ENCODE results near the gene RERE. TPM values are rescaled to one million over a fixed set of nuclear protein-coding genes. Genes with fewer than 3 reads are reported as not detected.

RERE gene
- total RNA-seq, 1 experiment from 2014 or later: 73.4 TPM

- Histone ChIP-seq H3K27ac (no peak overlapping the region), H3F3A (ENCODE audit: insufficient read depth, low read depth) (no peaks in the 10 kb centered on the region), H3K9me3 (ENCODE audit: insufficient read depth, low read depth) (no peaks in the 10 kb centered on the region), H3K4me3 (no peak overlapping the region), H3K4me2 (no peak overlapping the region), H3K36me3 (ENCODE audit: low read depth) (no peaks in the 10 kb centered on the region), H3K27me3 (ENCODE audit: insufficient read depth, low read depth) (no peaks in the 10 kb centered on the region), H3K79me2 (ENCODE audit: low read depth) (no peaks in the 10 kb centered on the region), H2AFZ (no peak overlapping the region), H3K9me2 (ENCODE audit: insufficient read depth) (no peaks in the 10 kb centered on the region), H3K4me1 (replicated peaks; ENCODE audit: insufficient read depth) (no peaks in the 10 kb centered on the region), H4K20me1 (ENCODE audit: insufficient read depth) (no peaks in the 10 kb centered on the region)
- TF ChIP-seq EZH2 (IDR thresholded peaks at IDR 0.05; ENCODE audit: low read depth) (no peak), CTCF (conservative IDR thresholded peaks at IDR 0.05) (no peak)
- no TSS peak for BruUV-seq (replicated peaks)
- no peak for DNase-seq
- intact Hi-C loops (cut with micrococcal nuclease; ENCODE audit: unreplicated experiment): no loop called here
- ChIA-PET CTCF (no interaction called here), POLR2A (ENCODE audit: unreplicated experiment) (no interaction called here)
Measured at GRCh38 chr1:8329858-8330257, 487.6 kb downstream of the RERE start.

GRCh38 chr1:8329439-8329838 lies 488.0 kb downstream of the RERE start:
- Histone ChIP-seq H3K27me3 (ENCODE audit: insufficient read depth, low read depth) (no peaks in the 10 kb centered on the region), H3K9me2 (ENCODE audit: insufficient read depth) (no peaks in the 10 kb centered on the region), H3K4me3 (no peak overlapping the region), H4K20me1 (ENCODE audit: insufficient read depth) (no peaks in the 10 kb centered on the region), H3K9me3 (ENCODE audit: insufficient read depth, low read depth) (no peaks in the 10 kb centered on the region), H3K27ac (no peak overlapping the region), H3K36me3 (ENCODE audit: low read depth) (no peaks in the 10 kb centered on the region), H3F3A (ENCODE audit: insufficient read depth, low read depth) (no peaks in the 10 kb centered on the region), H3K79me2 (ENCODE audit: low read depth) (no peaks in the 10 kb centered on the region), H3K4me2 (no peak overlapping the region), H3K4me1 (replicated peaks; ENCODE audit: insufficient read depth) (no peaks in the 10 kb centered on the region), H2AFZ (no peak overlapping the region)
- CTCF ChIA-PET: no interaction called here
- DNase-seq: no peak
- POLR2A ChIA-PET (ENCODE audit: unreplicated experiment): no interaction called here
- BruUV-seq (replicated peaks): no TSS peak
- no peak for TF ChIP-seq EZH2 (IDR thresholded peaks at IDR 0.05; ENCODE audit: low read depth)
- no peak for TF ChIP-seq CTCF (conservative IDR thresholded peaks at IDR 0.05)
- intact Hi-C loops (cut with micrococcal nuclease; ENCODE audit: unreplicated experiment): no loop called here

GRCh38 chr1:8328271-8328670 lies 489.2 kb downstream of the RERE start:
- Histone ChIP-seq H3K4me2 (no peak overlapping the region), H3K36me3 (ENCODE audit: low read depth) (no peaks in the 10 kb centered on the region), H3K27me3 (ENCODE audit: insufficient read depth, low read depth) (no peaks in the 10 kb centered on the region), H3K4me1 (replicated peaks; ENCODE audit: insufficient read depth) (no peaks in the 10 kb centered on the region), H3K9me3 (ENCODE audit: insufficient read depth, low read depth) (no peaks in the 10 kb centered on the region), H3K27ac (no peak overlapping the region), H3K4me3 (no peak overlapping the region), H3K9me2 (ENCODE audit: insufficient read depth) (no peaks in the 10 kb centered on the region), H3F3A (ENCODE audit: insufficient read depth, low read depth) (no peaks in the 10 kb centered on the region), H2AFZ (no peak overlapping the region), H3K79me2 (ENCODE audit: low read depth) (no peaks in the 10 kb centered on the region), H4K20me1 (ENCODE audit: insufficient read depth) (no peaks in the 10 kb centered on the region)
- ChIA-PET CTCF (no interaction called here), POLR2A (ENCODE audit: unreplicated experiment) (no interaction called here)
- DNase-seq: no peak
- no TSS peak for BruUV-seq (replicated peaks)
- no peak for TF ChIP-seq EZH2 (IDR thresholded peaks at IDR 0.05; ENCODE audit: low read depth)
- no peak for TF ChIP-seq CTCF (conservative IDR thresholded peaks at IDR 0.05)
- intact Hi-C loops (cut with micrococcal nuclease; ENCODE audit: unreplicated experiment): no loop called here

Measured in PC-9 (cell line).